Skin of body (tissue), 2 donors: ENCODE results near the gene HIPK4. TPM values are rescaled to one million over a fixed set of nuclear protein-coding genes. Genes with fewer than 3 reads are reported as not detected.
"Not testable (repeated sequence)": the region's sequence is repeated elsewhere in the genome, so short reads cannot be mapped to it uniquely, and the experiment has no call there.

Experiments
- DNase-seq: peaks from one replicate; lab custom pipeline; 2025; lab: John Stamatoyannopoulos, UW
- total RNA-seq: library from RNA; depleted of rRNA; stranded (reverse); fragments of >200 nt; gene quantifications from one replicate; pipeline ENCODE4 v1.2.3, GENCODE V29; 2014

Gene HIPK4
- total RNA-seq, 1 donor from 2014 or later: 0.10 TPM

DNA sequence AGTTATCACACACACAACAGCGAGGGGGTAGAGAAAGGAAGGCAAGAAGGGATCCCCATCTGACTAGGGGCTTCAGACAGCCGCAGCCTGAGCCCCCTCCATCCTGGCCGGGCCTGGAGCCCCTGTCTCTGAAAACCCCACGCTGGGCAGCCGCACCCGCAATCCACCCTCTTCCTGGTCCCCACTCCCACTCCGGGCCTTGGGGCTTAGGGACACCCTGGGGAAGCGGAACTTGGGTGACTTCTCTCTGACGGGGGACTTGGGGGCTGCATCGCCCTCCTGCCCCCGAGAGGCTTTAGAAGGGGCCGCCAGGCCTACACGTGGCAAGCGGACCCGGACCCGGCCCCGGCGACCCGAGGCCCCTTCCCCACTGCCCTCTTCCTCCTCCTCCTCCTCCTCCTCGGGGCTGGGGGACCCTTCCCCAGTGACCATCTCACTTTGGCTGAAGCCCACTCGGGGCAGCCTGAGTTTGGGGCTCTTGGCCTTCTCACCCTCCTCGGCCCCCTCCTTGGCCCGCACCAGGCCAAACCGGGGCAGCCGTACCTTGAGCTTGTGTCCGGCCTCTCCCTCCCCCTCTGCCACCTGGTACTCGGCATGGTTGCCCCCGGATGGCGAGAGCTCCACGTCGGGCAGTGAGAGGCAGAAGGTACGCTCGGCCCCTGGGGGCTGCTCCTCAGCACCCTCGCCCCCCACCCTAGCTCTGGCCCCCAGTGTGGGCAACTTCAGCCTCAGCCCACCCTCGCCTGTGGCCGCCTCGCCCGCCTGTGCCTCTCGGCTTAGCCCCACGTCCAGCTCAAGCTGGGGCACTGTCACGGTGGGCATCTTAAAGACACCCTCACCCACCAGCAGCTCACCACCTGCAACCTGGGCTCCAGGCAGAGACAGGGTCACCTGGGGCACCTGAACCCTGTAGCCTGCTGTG lies 4.2 kb upstream of the HIPK4 start:
- DNase-seq: no peak

DNA sequence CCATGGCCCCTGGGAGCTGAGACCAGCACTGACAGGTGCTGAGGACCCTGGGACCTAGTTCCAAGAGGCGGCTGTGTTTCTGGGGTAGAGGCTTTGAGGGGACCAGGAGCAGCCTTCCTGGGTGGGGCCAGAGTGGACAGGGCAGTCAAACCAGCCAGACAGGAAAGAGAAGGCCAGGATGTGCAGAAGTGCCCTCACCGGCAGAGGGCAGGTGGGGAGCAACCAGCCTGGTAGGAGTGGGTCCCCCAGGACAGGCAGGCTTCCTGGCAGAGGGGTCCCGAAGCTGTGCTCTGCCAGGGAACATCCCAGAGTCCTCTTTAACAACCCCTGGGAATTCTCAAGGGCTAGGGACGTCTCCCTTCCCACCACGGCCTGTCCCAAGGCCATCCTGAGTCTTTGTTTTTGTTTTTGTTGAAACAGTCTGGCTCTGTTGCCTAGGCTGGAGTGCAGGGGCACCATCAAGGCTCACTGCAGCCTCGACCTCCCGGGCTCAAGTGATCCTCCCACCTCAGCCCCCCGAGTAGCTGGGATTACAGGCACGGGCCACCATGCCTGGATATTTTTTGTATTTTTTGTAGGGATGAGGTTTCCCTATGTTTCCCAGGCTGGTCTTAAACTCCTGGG lies 3.0 kb upstream of the HIPK4 start:
- no peak for DNase-seq

DNA sequence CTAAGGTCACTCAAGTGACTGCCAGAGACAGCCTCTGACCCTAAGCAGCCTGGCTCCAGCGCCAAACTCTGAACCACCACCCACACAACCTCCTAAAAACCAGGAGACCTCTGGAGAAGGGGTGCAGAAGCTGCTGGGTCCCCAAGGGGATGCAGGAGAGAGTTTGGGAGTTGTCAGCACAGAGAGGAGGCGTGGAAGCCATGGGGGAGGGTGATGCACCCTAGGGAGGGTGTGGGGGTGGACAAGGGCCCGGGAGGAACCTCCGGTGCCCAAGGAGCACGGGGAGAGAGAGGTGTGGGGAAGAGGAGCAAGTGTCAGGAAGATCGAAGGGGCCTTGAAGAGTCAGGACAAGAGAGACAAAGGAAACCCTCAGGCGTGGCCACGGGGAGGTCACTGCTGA lies 2.1 kb upstream of the HIPK4 start:
- DNase-seq: no peak

DNA sequence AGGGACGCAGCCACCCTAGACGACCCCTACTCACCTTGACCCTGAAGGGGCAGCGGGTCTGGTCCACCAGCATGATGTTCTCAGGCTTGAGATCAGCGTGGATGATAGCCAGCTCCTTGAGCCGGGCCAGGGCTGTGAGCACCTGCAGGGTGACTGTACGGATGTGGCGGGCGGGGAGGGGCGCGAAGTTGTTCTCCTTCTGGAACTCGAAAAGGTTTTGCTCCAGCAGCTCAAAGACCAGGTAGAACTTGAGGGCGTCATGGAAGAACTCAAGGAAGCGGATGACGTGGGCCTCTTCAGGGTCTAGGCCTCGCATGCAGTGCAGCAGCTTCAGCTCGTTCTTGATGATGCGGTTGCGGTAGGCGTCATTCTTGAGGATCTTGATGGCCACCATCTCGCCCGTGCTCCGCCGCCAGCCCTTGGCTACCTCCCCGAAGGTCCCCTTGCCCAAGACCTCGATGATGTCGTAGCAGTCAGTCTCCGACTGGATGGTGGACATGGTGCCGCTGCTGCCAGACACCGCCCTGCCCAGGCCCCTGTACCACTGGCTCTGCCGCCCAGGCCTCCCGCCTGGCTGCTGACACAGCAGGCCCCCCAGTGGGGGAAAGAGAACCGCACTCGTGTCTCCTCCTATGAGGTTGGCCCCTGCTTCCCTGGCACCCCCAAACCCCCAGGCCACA lies 437 bp downstream of the HIPK4 start:
- DNase-seq: no peak

DNA sequence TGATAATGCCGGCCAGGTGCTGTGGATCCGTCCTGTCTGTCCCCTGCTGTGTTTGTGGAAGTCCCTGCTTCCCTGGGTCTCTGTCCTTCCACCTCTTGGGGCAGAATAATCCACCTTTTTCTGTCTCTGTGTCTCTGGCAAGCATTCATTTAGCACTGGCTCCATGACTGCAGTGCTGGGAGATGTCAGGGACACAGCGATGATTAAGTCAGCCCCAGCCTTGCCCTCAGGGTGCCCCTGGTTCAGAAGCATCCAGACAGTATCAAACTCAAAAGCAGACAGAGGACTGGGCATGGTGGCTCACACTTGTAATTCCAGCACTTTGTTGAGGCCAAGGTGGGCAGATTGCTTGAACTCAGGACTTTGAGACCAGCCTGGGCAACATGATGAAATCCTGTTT lies 1.5 kb downstream of the HIPK4 start:
- DNase-seq: no peak

DNA sequence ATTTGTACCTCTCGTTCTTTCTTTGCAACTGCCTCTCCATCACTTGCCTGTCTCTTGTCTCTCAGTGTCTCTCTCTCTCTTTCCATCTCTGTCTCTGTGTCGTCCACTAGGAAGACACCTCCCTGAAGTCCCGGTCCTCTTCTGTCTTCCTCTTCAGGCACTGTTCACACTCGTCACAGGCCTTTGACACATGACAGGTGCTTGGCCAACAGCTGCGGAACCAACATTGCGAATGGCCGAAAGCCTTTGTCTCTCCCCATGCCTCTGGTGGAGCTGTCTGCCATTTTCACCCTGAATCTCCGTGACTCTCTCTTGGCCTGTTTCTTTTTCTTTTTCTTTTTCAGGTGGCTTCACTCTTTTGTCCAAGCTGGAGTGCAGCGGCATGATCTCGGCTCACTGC lies 2.8 kb downstream of the HIPK4 start:
- no peak for DNase-seq

DNA sequence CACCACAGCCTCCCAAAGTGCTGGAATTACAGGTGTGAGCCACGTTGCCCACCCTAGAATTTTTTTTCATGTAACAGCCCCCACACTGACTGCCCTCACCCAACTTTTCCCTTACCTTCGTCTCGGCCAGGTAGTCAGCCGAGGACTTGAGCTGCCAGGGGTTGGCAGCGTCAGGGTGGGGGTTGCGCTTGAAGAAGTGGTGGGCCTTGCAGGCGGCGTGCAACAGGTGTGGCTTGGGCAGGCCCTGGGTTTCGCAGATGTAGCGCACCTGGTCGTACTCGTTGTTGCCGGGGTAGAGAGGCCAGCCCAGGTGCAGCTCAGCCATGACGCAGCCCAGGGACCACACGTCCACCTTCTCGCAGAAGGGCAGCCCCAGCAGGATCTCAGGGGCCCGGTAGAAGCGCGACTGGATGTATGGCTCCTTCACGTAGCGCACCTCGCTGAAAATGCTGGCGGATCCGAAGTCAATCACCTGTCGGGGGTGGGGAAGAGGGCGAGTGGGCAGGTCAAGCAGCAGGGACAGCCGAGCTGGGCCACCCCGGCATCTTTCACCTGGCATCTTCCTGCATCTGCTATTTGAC lies 6.2 kb downstream of the HIPK4 start:
- DNase-seq: no peak

GRCh38 chr19:40381321-40381720 lies 8.7 kb downstream of the HIPK4 start:
- DNase-seq: no peak

DNA sequence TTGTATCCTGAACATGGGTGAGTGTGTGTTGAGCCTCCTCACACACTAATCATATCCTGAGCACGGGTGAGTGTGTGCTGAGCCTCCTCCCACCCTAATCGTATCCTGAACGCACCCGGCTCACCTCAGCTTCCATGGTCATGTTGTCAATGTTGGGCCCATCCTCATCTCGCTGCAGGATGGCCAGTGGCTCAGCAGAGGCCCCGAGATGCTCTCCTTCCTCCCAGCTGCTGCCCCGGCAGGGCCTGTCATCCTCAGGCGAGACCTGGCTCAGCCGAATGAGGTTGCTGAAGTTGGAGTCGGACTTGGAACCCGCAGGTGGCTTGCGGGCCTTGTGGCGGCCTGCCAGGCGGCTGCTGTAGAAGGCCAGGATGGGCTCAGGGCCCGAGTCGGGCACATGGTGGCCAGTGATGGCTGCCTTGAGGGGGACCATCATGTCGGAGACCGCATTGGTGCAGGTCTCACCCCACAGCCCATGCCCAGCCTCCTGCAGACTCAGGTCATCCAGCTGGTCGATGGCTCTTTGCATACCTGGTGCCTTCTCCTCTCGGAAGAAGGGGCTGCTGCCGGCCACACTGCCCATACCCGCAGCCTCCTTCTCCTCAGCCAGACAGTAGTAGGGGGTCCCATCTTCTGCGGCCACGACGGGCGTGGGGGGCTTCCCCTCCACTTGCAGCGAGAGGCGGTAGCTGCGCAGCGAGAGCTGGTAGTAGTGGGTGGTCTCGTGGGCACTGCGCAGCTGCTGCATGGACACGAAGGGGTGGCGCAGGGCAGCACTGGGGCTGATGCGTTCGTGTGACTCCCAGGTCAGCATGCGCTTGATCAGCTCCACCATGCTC lies 9.6 kb downstream of the HIPK4 start:
- no peak for DNase-seq

DNA sequence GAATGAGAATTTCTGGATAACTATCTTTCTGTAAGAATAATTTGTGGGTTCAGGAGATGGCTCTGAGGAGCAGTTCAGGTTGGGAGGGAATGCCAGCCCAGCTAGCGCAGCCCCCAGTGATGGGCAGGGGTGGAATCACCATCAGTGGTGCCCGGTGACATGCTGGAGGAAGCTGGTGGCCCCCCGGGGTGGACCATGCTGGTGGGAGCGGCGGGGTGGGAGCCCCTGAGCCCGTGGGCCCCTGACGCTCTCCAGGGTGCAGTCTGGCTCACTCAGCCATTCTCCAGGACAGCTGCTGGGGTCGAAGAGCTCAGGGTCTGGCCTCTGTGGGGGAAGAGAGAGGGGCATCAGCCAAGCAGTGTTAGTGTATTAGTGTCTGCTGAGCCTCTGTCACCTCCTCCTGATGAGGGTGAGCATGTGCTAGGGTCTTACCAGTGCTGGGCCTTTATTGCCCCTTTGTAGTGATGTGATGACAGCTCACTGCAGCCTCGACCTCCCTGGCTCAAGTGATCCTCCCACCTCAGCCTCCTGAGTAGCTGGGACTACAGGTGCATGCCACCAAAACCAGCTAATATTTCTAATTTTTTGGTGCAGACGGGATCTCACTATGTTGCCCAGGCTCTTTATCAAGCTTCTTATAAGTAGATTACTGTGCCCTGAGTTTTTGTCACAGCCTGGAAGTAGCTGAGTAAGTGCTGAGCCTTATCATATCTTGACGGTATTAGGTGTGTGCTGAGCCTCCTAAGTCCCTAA lies 10.4 kb downstream of the HIPK4 start:
- DNase-seq: no peak

DNA sequence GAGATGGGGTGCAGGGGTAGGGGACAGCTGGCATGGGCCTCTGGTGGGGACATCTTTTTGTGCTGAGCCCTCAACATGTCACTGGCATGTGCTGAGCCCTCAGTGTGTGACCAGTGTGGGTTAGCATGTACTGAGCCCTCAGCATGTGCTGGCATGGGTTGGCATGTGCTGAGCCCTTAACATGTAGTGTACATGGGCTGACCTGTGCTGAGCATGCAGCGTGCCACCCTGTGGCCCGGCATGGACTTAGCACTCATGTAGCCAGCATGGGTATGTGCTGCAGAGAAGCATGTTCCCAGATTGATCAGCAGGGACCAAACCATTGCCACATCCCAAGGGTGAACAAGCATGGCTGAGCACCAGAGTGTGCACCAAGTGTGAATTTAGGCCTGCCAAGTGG lies 11.5 kb downstream of the HIPK4 start:
- DNase-seq: no peak

DNA sequence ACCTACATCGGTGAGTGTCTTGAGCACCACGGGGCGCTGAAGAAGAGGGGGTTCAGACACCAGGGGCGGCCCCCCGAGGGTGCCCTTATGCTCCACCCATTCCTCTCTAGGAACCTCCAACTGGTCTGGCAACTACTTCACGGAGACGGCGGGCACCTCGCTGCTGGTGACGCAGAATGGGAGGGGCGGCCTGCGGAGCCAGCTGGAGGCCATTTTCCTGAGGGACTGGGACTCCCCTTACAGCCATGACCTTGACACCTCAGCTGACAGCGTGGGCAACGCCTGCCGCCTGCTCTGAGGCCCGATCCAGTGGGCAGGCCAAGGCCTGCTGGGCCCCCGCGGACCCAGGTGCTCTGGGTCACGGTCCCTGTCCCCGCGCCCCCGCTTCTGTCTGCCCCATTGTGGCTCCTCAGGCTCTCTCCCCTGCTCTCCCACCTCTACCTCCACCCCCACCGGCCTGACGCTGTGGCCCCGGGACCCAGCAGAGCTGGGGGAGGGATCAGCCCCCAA lies 12.1 kb downstream of the HIPK4 start:
- no peak for DNase-seq

DNA sequence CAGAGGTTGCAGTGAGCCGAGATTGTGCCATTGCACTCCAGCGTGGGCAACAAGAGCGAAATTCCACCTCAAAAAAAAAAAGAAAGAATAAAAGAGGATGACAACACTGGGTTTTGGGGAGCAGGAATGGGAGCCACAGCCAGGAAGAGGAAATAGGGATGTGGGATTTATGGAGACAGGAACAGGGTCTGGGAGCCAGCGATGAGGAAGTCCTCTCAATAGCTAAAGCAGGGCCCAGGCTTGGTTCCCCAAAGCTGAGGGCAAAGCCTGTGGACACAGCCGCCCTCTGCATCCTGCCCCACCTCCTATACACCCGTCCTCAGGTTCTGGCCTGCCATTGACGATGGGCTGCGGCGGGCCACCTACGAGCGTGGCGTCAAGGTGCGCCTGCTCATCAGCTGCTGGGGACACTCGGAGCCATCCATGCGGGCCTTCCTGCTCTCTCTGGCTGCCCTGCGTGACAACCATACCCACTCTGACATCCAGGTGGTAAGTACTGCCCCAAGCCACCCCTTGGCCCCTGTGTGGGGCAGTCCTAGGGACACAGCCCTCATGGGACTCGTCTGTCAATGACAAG lies 13.6 kb downstream of the HIPK4 start:
- no peak for DNase-seq

DNA sequence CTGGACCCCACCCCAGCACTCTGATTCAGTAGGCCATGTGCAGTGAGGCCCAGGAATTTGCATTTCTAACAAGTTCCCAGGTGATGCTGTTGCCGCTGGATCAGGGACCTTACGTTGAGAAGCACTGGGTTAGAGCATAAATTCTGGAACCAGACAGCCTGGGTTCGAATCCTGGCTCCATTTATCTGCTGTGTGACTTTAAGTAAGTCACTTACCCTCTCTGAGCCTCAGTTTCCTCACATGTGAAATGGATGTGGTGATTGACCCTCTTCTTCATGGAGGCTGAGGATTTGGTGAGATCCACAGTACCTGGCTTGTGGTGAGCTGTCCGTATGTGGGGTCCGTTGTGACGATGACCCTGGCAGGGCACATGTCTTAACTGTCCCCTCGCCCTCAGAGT lies 15.9 kb downstream of the HIPK4 start:
- DNase-seq: no peak

DNA sequence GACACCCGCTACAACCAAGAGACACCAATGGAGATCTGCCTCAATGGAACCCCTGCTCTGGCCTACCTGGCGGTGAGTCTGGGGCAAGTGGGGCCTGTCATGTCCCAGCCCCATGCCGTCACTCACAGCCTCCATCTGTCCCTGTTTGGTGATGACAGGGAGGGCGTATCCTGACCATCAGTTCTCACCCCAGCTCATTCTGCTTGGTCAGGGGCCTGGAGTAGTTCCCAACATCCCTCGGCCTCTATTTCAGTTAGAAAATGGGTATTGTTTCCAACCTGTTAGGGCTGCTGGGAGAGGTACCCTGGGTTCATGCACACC lies 18.2 kb downstream of the HIPK4 start:
- DNase-seq: no peak

DNA sequence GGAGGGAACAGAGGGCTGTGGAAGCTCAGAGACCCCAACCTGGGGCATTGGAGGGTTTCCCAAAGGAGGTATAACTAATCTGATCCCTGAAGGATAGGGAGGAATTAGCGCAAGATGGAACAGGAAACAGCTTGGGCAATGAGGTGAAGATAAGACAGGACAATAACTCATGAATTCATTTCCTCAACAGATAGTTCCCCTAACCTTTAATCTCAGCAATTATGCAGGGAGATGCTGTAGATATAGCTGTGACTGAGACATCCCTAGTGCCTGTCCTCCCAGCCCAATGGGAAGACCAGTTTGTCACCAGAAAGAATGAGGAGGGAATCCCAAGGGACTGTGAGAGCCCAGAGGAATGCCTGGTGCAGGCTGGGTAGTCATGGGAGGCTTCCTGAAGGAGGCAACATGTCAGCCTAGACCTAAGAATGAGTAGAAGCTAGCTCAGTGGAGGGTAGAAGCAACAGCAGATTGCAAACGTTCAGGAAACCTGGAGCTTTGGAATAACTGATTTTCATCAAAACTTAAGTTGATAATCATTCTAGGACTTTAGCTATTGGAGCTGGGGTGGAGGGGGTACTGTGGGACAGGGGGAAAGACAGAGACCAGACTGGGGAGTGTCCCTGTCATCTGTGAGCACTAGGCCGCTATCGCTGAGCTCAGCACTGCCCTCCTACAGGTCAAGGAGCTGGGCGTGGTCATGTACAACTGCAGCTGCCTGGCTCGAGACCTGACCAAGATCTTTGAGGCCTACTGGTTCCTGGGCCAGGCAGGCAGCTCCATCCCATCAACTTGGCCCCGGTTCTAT lies 18.8 kb downstream of the HIPK4 start:
- DNase-seq: no peak

DNA sequence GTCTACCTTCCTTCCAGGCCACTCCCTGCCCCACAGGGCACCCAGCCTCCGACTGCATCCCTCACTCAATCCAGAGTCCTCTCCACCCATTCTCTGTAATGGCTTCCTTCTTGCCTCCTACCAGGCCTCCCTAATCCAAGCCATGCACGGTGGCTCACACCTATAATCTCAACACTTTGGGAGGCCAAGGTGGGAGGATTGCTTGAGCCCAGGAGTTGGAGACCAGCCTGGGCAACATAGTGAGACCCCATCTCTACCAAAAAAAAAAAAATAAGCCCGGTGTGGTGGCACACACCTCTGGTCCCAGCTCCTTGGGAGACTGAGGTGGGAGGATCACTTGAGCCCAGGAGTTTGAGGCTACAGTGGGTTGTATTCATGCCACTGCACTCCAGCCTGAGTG lies 19.7 kb downstream of the HIPK4 start:
- DNase-seq: not testable (repeated sequence)

DNA sequence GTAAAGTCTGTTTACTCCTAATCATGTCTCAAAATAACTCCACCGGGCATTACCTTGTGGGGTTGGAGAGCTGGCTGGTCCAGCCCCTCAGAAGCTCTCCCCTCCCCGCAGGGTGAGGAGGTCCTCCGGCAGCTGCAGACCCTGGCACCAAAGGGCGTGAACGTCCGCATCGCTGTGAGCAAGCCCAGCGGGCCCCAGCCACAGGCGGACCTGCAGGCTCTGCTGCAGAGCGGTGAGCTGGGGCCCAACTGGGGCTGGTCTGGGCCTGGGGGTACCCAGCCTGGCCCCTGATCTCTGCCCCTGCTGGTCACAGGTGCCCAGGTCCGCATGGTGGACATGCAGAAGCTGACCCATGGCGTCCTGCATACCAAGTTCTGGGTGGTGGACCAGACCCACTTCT lies 20.2 kb downstream of the HIPK4 start:
- DNase-seq: no peak
